HUES64 (cell line): ENCODE results near the gene SI.
"Not testable (repeated sequence)": the region's sequence is repeated elsewhere in the genome, so short reads cannot be mapped to it uniquely, and the experiment has no call there.

Source experiments
- H3K27ac ChIP-seq: 2 replicates; pipeline ENCODE4 v1.7.0; 2013; ENCODE audit warnings: low read depth, low read length, inconsistent platforms
- H3K27me3 ChIP-seq: 2 replicates; pipeline ENCODE4 v1.6.1; 2013; ENCODE audit warnings: mild to moderate bottlenecking, low read length; ENCODE audit not compliant: insufficient read depth
- H3K36me3 ChIP-seq: 2 replicates; pipeline ENCODE4 v1.6.1; 2013; ENCODE audit warnings: mild to moderate bottlenecking, low read length; ENCODE audit not compliant: insufficient read depth
- H3K4me1 ChIP-seq: 2 replicates; pipeline ENCODE4 v1.6.1; 2013; ENCODE audit warnings: mild to moderate bottlenecking, low read length, moderate library complexity; ENCODE audit not compliant: insufficient read depth
- H3K4me3 ChIP-seq: 2 replicates; pipeline ENCODE4 v1.5.1; 2013; ENCODE audit warnings: mild to moderate bottlenecking, low read length, moderate library complexity
- H3K9ac ChIP-seq: 2 replicates; pipeline ENCODE4 v1.6.1; 2013; ENCODE audit warnings: mild to moderate bottlenecking, low read depth, low read length
- H3K9me3 ChIP-seq: 2 replicates; pipeline ENCODE4 v1.6.1; 2013; ENCODE audit warnings: low read depth, low read length; ENCODE audit not compliant: insufficient read depth
- WGBS: fragments of 150-250, 120-280 bp; methylation state at CpG from one replicate; pipeline ENCODE4 v1.1.7; 2013; ENCODE audit warnings: missing lambda C conversion rate; 5-methylcytosine and 5-hydroxymethylcytosine counted together

Gene SI

DNA sequence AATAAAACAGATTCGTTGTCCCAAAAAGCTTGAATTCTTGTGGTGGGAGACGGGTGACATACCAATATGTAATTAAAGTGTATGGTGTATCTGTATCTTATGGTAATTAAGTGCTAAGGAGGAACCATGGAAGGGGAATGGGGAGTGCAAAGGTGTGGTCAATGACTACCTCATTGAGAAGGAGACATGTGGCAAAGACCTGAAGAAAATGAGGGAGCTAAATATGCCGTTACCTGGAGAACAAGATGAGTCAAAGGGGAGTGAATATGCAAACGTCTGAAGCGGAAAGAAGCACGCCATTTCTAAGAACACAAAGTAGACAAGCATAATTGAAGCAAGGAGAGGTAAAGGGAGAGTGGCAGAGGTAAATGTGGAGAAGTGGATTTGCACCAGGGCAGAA lies 115.7 kb downstream of the SI start:
- H3K9ac ChIP-seq, result no peak overlapping the region

GRCh38 chr3:164952966-164953365 lies 125.3 kb downstream of the SI start:
- Histone ChIP-seq H3K4me3 (no peak overlapping the region), H3K9ac (no peak overlapping the region), H3K27me3 (no peaks in the 10 kb centered on the region), H3K4me1 (no peaks in the 10 kb centered on the region), H3K36me3 (no peaks in the 10 kb centered on the region), H3K27ac (no peak overlapping the region), H3K9me3 (no peaks in the 10 kb centered on the region)
- 95% methylated on average over 3 of the region's 3 CpGs for WGBS

More for the DNA sequence above, 115.7 kb downstream of the SI start:
- Histone ChIP-seq H3K36me3 (no peaks in the 10 kb centered on the region), H3K27ac (no peak overlapping the region), H3K27me3 (no peaks in the 10 kb centered on the region), H3K4me1 (no peaks in the 10 kb centered on the region), H3K4me3 (no peak overlapping the region), H3K9me3 (no peaks in the 10 kb centered on the region)
- 94% methylated on average over 6 of the region's 6 CpGs for WGBS

DNA sequence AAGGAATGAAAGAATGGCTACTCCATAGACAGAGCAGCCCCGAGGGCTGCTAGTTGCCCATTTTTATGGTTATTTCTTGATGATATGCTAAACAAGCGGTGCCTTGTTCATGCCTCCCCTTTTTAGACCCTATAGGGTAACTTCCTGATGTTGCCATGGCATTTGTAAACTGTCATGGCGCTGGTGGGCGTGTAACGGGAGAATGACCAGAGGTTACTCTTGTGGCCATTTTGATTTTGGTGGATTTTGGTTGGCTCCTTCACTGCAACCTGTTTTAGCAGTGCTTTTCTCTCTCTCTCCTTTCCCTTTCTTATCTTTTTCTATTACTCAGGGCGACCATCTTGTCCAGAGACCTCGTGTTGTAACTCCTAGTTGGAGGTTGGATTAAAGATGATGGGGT lies 126.9 kb downstream of the SI start:
- H3K27ac ChIP-seq, H3K4me1 ChIP-seq, H3K9ac ChIP-seq, H3K36me3 ChIP-seq, H3K4me3 ChIP-seq, H3K9me3 ChIP-seq, H3K27me3 ChIP-seq: not testable (repeated sequence)
- WGBS, result 94% methylated on average over 7 of the region's 7 CpGs

DNA sequence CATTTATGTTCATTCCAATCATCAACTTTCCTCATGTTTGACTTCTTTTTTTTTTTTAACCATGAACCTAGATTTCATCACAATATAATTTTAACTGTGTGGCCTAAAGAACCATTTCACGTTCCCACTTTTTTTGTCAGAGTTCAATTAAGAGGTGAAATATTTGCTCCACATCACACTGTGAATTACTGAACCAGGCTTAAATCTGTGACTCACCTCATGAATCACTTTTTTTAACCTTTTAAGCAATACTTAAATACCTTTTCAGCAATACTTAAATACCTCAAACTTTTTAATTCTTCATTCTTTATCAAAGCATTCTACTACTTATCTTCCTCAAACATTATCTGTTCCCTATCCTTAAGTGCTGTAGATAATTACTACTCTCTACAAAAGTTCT lies 137.6 kb downstream of the SI start:
- Histone ChIP-seq H3K27me3 (no peaks in the 10 kb centered on the region), H3K4me1 (peaks cover 8% of the 10 kb centered on the region), H3K27ac (peak overlapping the region; percentile 53; the same call in 1 of the 2 replicates), H3K4me3 (no peak overlapping the region), H3K9ac (no peak overlapping the region), H3K36me3 (no peaks in the 10 kb centered on the region), H3K9me3 (0 out of 2 replicates have a peak, but pooled peaks cover 10% of the 10 kb centered on the region)
- 86% methylated on average over 1 of the region's 1 CpG for WGBS

- no peaks in the 10 kb centered on the region for H3K36me3 ChIP-seq
- no peak overlapping the region for H3K27ac ChIP-seq
- WGBS, result 92% methylated on average over 2 of the region's 2 CpGs
- no peaks in the 10 kb centered on the region for H3K9me3 ChIP-seq
- no peaks in the 10 kb centered on the region for H3K27me3 ChIP-seq
- no peak overlapping the region for H3K4me3 ChIP-seq
- no peaks in the 10 kb centered on the region for H3K4me1 ChIP-seq
- no peak overlapping the region for H3K9ac ChIP-seq
Measured at GRCh38 chr3:164929642-164930041, 148.7 kb downstream of the SI start.
